ENCODE measurements around the gene SPRING1.

The SPRING1 gene

DNA sequence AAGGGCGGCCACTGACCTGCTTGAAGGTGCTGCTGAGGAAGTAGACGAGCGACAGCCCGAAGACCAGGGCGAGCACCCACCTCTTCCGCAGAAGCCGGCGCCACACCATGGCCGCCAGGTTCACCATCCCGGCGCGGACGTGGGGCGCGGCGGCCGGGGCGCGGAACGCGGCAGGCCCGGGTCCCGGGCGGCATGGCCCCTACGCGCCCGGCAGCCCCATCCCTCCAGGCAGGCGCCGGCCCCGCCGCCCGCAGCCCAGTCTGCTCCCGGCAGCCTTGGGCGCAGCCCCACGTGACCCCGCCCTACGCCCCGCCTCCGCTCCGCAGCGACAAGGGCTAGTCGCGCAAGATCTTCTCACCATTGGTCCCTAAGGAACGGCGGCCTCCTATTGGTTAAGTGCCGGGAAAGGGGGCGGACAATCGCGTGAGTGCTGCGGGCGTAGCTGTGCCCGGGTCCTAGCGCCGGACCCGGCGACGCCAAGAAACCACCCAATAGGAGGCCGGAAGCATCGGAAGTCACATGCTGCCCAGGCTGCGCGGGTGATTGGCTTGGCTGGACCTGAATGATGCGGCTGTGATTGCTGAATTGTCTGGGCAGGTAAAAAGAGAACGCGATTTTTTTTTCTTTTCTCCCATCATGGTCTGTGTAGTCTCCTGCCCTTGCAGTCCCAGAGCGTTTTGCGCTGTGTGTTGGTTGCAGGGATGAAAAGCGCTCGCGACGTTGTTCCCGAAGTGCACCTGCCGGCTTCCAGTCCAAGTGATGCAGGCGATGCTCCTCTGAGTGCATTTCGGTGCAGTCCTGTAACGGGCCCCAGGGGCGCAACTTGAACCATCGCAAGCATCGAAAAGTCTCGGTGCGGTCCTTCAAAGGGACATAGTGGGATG lies at the start of gene SPRING1, which contains the start of gene RNFT2:
Gene SPRING1, minus strand, starts transcription at position 296 of the 884 bp plus-strand sequence. Its CDS starts 169 bp downstream, at position 127.
Gene RNFT2, plus strand, starts transcription at position 542 of the 884 bp plus-strand sequence. CDS start 2,183 bp downstream, outside the sequence.
- DNase-seq (ENCODE audit: low read depth), result peak; percentile 98
- peak within 1 kb of the TSS; percentile 92 for H3K4me3 ChIP-seq (ENCODE audit: low read length)
- TF ChIP-seq, protein P1, sequence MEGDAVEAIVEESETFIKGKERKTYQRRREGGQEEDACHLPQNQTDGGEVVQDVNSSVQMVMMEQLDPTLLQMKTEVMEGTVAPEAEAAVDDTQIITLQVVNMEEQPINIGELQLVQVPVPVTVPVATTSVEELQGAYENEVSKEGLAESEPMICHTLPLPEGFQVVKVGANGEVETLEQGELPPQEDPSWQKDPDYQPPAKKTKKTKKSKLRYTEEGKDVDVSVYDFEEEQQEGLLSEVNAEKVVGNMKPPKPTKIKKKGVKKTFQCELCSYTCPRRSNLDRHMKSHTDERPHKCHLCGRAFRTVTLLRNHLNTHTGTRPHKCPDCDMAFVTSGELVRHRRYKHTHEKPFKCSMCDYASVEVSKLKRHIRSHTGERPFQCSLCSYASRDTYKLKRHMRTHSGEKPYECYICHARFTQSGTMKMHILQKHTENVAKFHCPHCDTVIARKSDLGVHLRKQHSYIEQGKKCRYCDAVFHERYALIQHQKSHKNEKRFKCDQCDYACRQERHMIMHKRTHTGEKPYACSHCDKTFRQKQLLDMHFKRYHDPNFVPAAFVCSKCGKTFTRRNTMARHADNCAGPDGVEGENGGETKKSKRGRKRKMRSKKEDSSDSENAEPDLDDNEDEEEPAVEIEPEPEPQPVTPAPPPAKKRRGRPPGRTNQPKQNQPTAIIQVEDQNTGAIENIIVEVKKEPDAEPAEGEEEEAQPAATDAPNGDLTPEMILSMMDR (conservative IDR thresholded peaks at IDR 0.05; ENCODE audit: low read depth, low read length), result peak; percentile 18

- no peak overlapping the region for H3K4me3 ChIP-seq (ENCODE audit: low read length)
- no peak for DNase-seq (ENCODE audit: low read depth)
- TF ChIP-seq, protein P1 (conservative IDR thresholded peaks at IDR 0.05; ENCODE audit: low read depth, low read length), result no peak
These were observed 46.4 kb upstream of the SPRING1 start for GRCh38 chr12:116784238-116784612.

DNA sequence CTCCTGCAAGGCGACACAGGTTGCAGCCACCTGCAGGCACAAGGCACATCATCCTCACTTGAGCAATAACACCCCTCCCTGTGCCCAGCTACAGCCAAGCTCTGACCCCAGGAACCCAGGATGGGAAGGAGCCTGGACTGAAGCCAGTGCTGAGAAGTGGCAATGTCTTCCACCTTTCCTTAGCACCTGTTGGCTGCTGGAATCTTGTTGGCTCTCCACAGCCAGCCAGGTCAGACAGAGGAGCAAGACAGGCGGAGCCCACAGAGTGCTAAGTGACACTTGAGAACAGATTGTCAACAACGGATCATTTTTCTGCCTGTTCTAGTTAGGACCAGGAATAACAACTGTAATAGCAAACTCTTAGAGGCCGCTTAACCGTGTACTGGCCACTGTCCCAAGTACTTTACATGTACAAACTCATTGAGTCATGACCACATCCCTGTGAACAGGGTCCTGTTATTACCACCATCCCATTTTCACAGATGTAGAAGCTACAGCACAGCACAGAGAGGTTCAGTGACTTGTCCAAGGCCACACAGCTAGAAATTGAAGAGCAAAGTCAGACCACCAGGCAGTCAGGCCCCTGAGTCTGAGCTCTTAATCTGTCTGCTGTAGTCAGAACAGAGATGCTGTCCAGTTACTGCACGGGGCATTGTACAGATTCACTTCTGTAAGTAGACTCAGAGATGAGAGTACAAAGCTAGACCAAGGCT lies 45.8 kb upstream of the SPRING1 start:
- TF ChIP-seq, protein P1 (conservative IDR thresholded peaks at IDR 0.05; ENCODE audit: low read depth, low read length), result no peak
- H3K4me3 ChIP-seq (ENCODE audit: low read length), result no peak overlapping the region
- DNase-seq (ENCODE audit: low read depth), result no peak

DNA sequence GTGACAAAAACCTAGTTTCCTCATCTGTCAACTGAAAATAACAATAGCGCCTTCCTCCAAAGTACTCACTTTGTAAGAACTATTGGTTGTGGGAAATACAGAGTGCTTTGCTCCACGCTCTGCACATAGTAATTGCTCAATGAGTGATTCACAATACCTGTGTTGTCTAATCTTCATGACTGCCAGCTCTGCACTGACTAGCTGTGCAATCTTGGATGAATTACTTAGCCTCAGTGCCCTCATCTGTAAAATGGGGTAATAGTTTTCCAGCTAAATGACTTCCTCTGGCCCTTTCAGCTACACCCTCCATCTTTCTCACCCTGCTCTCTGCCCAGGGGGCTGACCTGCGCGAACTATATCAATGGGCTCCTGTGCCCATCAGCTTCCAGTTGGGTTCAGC lies 43.1 kb upstream of the SPRING1 start:
- no peak overlapping the region for H3K4me3 ChIP-seq (ENCODE audit: low read length)
- TF ChIP-seq, protein P1 (conservative IDR thresholded peaks at IDR 0.05; ENCODE audit: low read depth, low read length), result no peak
- DNase-seq (ENCODE audit: low read depth), result no peak

DNA sequence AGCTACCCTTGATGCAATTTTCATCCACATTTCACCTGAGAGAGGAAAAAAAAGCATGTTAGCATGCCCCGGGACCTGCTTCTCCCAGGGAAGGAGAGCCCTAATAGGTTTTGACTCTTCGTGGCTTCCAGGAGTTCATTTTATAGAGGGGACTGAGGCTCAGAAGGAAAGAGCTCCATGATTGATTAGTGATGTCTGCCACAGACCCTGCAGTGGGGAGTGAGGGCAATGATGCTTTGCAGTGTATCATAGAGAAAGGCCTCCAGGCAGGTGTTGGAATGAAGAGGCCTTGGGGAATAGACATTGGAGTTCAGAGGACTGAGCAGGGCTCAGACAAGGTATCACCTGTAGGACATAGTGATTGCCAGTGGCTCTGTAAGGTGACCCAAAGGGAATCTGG lies 41.7 kb upstream of the SPRING1 start:
- no peak for DNase-seq (ENCODE audit: low read depth)

DNA sequence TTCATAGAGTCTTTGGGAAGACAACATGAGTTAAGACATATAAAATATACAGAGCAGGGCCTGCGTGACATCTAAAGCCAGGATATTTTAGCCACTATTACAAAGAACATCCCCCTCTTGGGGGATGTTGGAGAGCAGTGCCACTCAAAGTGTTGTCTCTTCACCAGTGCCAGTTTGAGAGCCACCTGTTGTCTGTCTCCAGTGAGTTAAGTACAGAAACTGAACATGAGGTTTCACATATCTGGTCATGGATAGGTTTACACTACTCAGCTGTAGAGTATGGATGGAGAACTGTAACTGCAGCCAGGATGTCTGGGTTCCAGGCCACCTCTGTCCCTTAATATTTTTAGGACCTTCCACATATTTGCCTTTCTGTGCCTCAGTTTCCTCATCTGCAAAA lies 39.4 kb upstream of the SPRING1 start:
- no peak for DNase-seq (ENCODE audit: low read depth)
- TF ChIP-seq, protein P1 (conservative IDR thresholded peaks at IDR 0.05; ENCODE audit: low read depth, low read length), result no peak
- no peak overlapping the region for H3K4me3 ChIP-seq (ENCODE audit: low read length)

More for the DNA sequence above, 41.7 kb upstream of the SPRING1 start:
- TF ChIP-seq, protein P1 (conservative IDR thresholded peaks at IDR 0.05; ENCODE audit: low read depth, low read length), result no peak
- H3K4me3 ChIP-seq (ENCODE audit: low read length), result no peak overlapping the region
